HepG2 (cell line): ENCODE results near the gene PRICKLE2. TPM values are rescaled to one million over a fixed set of nuclear protein-coding genes. Genes with fewer than 3 reads are reported as not detected.

Experiments
- ATAC-seq: fragments of 200-7000 bp; cut with Tn5 transposase; 3 replicates; pipeline ENCODE4 v1.9.1; 2020; ENCODE audit warnings: mild to moderate bottlenecking, moderate library complexity
- BruUV-seq: library from RNA; stranded (reverse); fragments of 400-500 nt; replicated peaks from 2 replicates; lab custom pipeline; 2021; lab: Mats Ljungman, UMichigan
- CTCF ChIA-PET: fragments of 300-600 bp; formaldehyde crosslinking; extraction: SDS; loops from one replicate; lab custom pipeline; 2021; ENCODE audit warnings: low total read pairs, inconsistent platforms, low intra/inter-chr PET ratio; lab: Yijun Ruan, JAX
- POLR2A ChIA-PET: fragments of 350-600 bp; sonication (Branson Sonifier 250); formaldehyde crosslinking; loops from one replicate; lab custom pipeline; 2020; ENCODE audit warnings: antibody characterized with exemption, inconsistent platforms; lab: Yijun Ruan, JAX
- DNase-seq: peaks from one replicate; pipeline ENCODE4 v3.0.0-alpha.2; 2015; ENCODE audit warnings: low spot score
- FAIRE-seq: peaks from 3 replicates; lab custom pipeline; 2011; peaks lifted over from hg19 to GRCh38; lab: Jason Lieb, UNC
- H2AFZ ChIP-seq: one replicate; pipeline ENCODE4 v1.6.1; 2011; ENCODE audit warnings: low read length, inconsistent platforms
- H3K27ac ChIP-seq: fragments of 300-600 bp; 3 replicates; pipeline ENCODE4 v1.8.0; 2011; ENCODE audit warnings: mixed run types, mild to moderate bottlenecking, mixed read lengths, low read length, inconsistent platforms; ENCODE audit not compliant: insufficient read depth; ENCODE audit errors: extremely low read length
- H3K27me3 ChIP-seq, 2 experiments: fragments of 200-600 bp in 1 of 2; 2 replicates in 1 of 2; 3 replicates in 1 of 2; pipeline versions ENCODE4 v1.6.0 to v1.8.0; 2011; ENCODE audit warnings: low read length in 2 of 2, mild to moderate bottlenecking in 2 of 2, moderate library complexity in 2 of 2, inconsistent platforms in 1 of 2; ENCODE audit not compliant: insufficient read depth in 2 of 2, control insufficient read depth in 1 of 2
- H3K36me3 ChIP-seq, 2 experiments: fragments of 200-600 bp in 1 of 2; replicated peaks in 1 of 2; 2 replicates in 1 of 2; 3 replicates in 1 of 2; pipeline versions ENCODE4 v1.5.1 to v1.8.0; 2011; ENCODE audit warnings: low read length in 2 of 2, inconsistent platforms in 1 of 2; ENCODE audit not compliant: insufficient read depth in 2 of 2, control insufficient read depth in 1 of 2
- H3K4me1 ChIP-seq: 2 replicates; pipeline ENCODE4 v1.5.1; 2012; ENCODE audit warnings: low read length, inconsistent platforms; ENCODE audit not compliant: insufficient read depth
- H3K4me2 ChIP-seq: 2 replicates; pipeline ENCODE4 v1.6.0; 2011; ENCODE audit warnings: low read depth, low read length, inconsistent platforms
- H3K4me3 ChIP-seq, 3 experiments: fragments of 200-600 bp in 1 of 3; sonication (generic), shearing (Covaris generic) in 1 of 3; replicated peaks in 1 of 3; 2 replicates each; pipeline ENCODE4 v1.5.1; 2011 to 2016; ENCODE audit warnings: low read length in 3 of 3, inconsistent platforms in 2 of 3, low read depth in 2 of 3, mild to moderate bottlenecking in 2 of 3, control low read depth in 1 of 3, mixed read lengths in 1 of 3; ENCODE audit not compliant: insufficient read depth in 1 of 3
- H3K79me2 ChIP-seq: one replicate; pipeline ENCODE4 v1.6.1; 2011; ENCODE audit warnings: low read length, inconsistent platforms; ENCODE audit not compliant: insufficient read depth
- H3K9ac ChIP-seq: 2 replicates; pipeline ENCODE4 v1.6.0; 2011; ENCODE audit warnings: mild to moderate bottlenecking, low read depth, low read length, inconsistent platforms; ENCODE audit not compliant: insufficient read depth
- H3K9me3 ChIP-seq: 2 replicates; pipeline ENCODE4 v1.5.1; 2012; ENCODE audit warnings: mild to moderate bottlenecking, low read length
- H4K20me1 ChIP-seq: 2 replicates; pipeline ENCODE4 v1.6.0; 2011; ENCODE audit warnings: inconsistent platforms, mild to moderate bottlenecking, low read length, moderate library complexity; ENCODE audit not compliant: insufficient read depth
- CEBPZ ChIP-seq: IDR thresholded peaks from 2 replicates; pipeline ENCODE4 v1.6.1; 2012; ENCODE audit warnings: low read length, improper control_type of control experiment
- NFYB ChIP-seq: sonication (generic); formaldehyde crosslinking; IDR thresholded peaks from 2 replicates; pipeline ENCODE4 v1.4.0; 2020; ENCODE audit warnings: missing genetic modification reagents
- SALL2 ChIP-seq: sonication (generic); formaldehyde crosslinking; IDR thresholded peaks from 2 replicates; pipeline ENCODE4 v1.8.1; 2023; ENCODE audit warnings: mild to moderate bottlenecking, missing genetic modification reagents, inconsistent platforms
- SOX13 ChIP-seq, 3 experiments: fragments of 450-650 bp in 1 of 3; sonication (generic) in 1 of 3; formaldehyde crosslinking in 1 of 3; IDR thresholded peaks in 2 of 3; conservative IDR thresholded peaks in 1 of 3; 2 replicates each; pipeline versions ENCODE4 v1.5.0 to v1.6.1; 2016 to 2020; ENCODE audit warnings: antibody characterized with exemption in 1 of 3, mild to moderate bottlenecking in 1 of 3, missing compliant biosample characterization in 1 of 3, missing genetic modification reagents in 1 of 3, moderate library complexity in 1 of 3
- THAP9 ChIP-seq: sonication (generic); formaldehyde crosslinking; IDR thresholded peaks from 2 replicates; pipeline ENCODE4; 2020; ENCODE audit warnings: missing genetic modification reagents, mild to moderate bottlenecking, borderline replicate concordance
- TRIM24 ChIP-seq: sonication (generic); formaldehyde crosslinking; IDR thresholded peaks from 2 replicates; pipeline ENCODE4 v1.8.0; 2022; ENCODE audit warnings: mild to moderate bottlenecking, missing genetic modification reagents
- ZBTB2 ChIP-seq: sonication (generic); formaldehyde crosslinking; IDR thresholded peaks from 2 replicates; pipeline ENCODE4 v1.8.0; 2022; ENCODE audit warnings: low read depth, missing genetic modification reagents
- ZC3H4 ChIP-seq: sonication (generic); formaldehyde crosslinking; IDR thresholded peaks from 2 replicates; pipeline ENCODE4 v1.4.0; 2020; ENCODE audit warnings: missing genetic modification reagents, borderline replicate concordance
- ZFP41 ChIP-seq: sonication (generic); formaldehyde crosslinking; IDR thresholded peaks from 2 replicates; pipeline ENCODE4 v1.4.0; 2020; ENCODE audit warnings: mild to moderate bottlenecking, missing genetic modification reagents, borderline replicate concordance
- ZKSCAN5 ChIP-seq: sonication (generic); formaldehyde crosslinking; IDR thresholded peaks from 2 replicates; pipeline ENCODE4 v1.5.1; 2020; ENCODE audit warnings: mild to moderate bottlenecking, missing genetic modification reagents
- ZNF776 ChIP-seq: sonication (generic); formaldehyde crosslinking; IDR thresholded peaks from 2 replicates; pipeline ENCODE4 v1.4.0; 2020; ENCODE audit warnings: mild to moderate bottlenecking, missing genetic modification reagents
- WGBS: methylation state at CpG from one replicate; pipeline ENCODE4 v1.1.6; 2017; ENCODE audit warnings: low lambda C conversion rate; 5-methylcytosine and 5-hydroxymethylcytosine counted together
- in situ Hi-C: cut with HindIII; loops from 2 replicates; pipeline ENCODE4 v1.10.0; 2017; ENCODE audit warnings: low pct_unique_long_range_greater_than_20kb; ENCODE audit not compliant: extremely low pct_ligation_motif_present
- intact Hi-C: fragments of 100-400 bp; cut with micrococcal nuclease; formaldehyde crosslinking; loops from one replicate; pipeline ENCODE4 v1.10.0; 2022; ENCODE audit not compliant: unreplicated experiment
- polyA plus RNA-seq, 8 experiments: library from polyadenylated mRNA; depleted of rRNA in 3 of 8; stranded (reverse) in 7 of 8; unstranded in 1 of 8; fragments of >200 nt; fragmentation: Illumina TruSeq in 4 of 8; extraction: Trizol in 4 of 8; gene quantifications; 2 replicates each; pipeline versions ENCODE4 v1.2.1 to v1.2.3, GENCODE V29; 2011 to 2016; ENCODE audit warnings: low read depth in 4 of 8, missing spikeins in 1 of 8, mixed read lengths in 1 of 8; ENCODE audit not compliant: insufficient read depth in 1 of 8
- total RNA-seq, 5 experiments: library from RNA; depleted of rRNA; stranded (reverse); fragments of >200 nt; fragmentation: Illumina TruSeq; extraction: Trizol; gene quantifications; 2 replicates each; pipeline ENCODE4 v1.2.3, GENCODE V29; 2016; ENCODE audit warnings: low read depth in 1 of 5

PRICKLE2 gene
- total and polyA plus RNA-seq, 2 of the 13 experiments (the other 11 are each of a cell fraction or from before 2014, with no cell fraction given): 0.01 to 0.07 TPM

- no peaks in the 10 kb centered on the region for H3K27me3 ChIP-seq
- no peak for TF ChIP-seq SOX13 (IDR thresholded peaks at IDR 0.05)
- TF ChIP-seq SOX13 (CRISPR knock-in tag; conservative IDR thresholded peaks at IDR 0.05 in 1 of 2, IDR thresholded peaks at IDR 0.05 in 1 of 2): no peak
- no peak for TF ChIP-seq ZC3H4 (CRISPR knock-in tag)
- no peak for TF ChIP-seq THAP9
- no peak for TF ChIP-seq ZKSCAN5 (CRISPR knock-in tag)
- no peak for TF ChIP-seq NFYB (CRISPR knock-in tag)
- no peak for TF ChIP-seq ZBTB2 (CRISPR knock-in tag)
- TF ChIP-seq ZNF776 (CRISPR knock-in tag): no peak
- TF ChIP-seq TRIM24 (CRISPR knock-in tag): no peak
- no peak for TF ChIP-seq ZFP41 (CRISPR knock-in tag)
- no peak for TF ChIP-seq CEBPZ
- TF ChIP-seq SALL2 (CRISPR knock-in tag): no peak
- TF ChIP-seq, all 625 proteins: peak for 0
- CTCF ChIA-PET: no interaction called here
- Histone ChIP-seq H3K4me3 (no peak overlapping the region), H2AFZ (no peak overlapping the region), H4K20me1 (no peaks in the 10 kb centered on the region), H3K9ac (no peak overlapping the region), H3K4me1 (no peaks in the 10 kb centered on the region), H3K36me3 (no peaks in the 10 kb centered on the region), H3K4me2 (no peak overlapping the region), H3K27ac (no peak overlapping the region), H3K79me2 (no peaks in the 10 kb centered on the region), H3K9me3 (no peaks in the 10 kb centered on the region)
- ATAC-seq (no peak), DNase-seq (no peak), FAIRE-seq (no peak)
- POLR2A ChIA-PET: no interaction called here
- in situ Hi-C loops (no loop called here), intact Hi-C loops (no loop called here)
- BruUV-seq: no TSS peak
- 66% methylated on average over 9 of the region's 9 CpGs for WGBS
Observed at GRCh38 chr3:64213224-64213878, 11.9 kb downstream of the PRICKLE2 start.
